SK-N-DZ (cell line): ENCODE results near the gene OXSM.

Source experiments
- DNase-seq: peaks from one replicate; pipeline ENCODE4 v3.0.0-alpha.2; 2015; ENCODE audit warnings: low spot score

The OXSM gene

DNA sequence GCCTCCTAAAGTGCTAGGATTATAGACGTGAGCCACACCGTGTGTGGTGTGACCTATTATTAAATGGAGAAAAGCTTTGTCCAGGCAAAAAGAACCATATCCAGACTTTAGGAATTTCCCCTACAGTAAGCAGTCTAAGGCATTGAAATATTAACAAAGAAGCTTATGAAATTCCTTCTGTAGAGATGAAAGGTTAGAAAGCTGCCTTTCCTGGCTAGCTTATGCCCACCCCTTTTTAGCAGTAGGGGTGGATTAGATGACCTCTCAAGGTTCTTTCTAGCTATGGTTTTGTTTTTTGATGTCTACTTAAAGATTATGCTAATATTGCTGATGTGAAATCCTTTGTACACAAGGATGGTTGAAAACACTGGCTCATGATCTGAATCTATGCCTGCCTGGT is 13.9 kb downstream of the OXSM start:
- no peak for DNase-seq

- no peak for DNase-seq
Measured at GRCh38 chr3:25804676-25805075, 14.8 kb downstream of the OXSM start.

DNA sequence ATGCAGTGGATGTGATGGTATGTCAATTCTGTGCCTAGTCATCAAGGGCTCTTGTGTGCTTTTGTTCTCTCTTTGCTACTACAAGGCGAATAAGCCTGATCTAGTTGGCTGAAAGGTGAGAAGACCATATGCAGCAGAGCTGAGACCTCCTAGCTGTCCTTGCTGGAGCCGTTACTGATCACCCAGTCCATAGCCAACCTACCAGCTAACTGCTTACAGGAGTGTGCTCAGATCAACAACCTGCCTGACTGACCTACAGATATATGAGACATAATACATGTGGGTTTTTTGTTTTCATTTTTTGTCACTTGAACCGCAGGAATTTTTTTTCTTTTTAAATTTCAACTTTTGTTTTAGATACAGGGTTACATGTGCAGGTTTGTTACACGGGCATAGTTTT is 22.8 kb downstream of the OXSM start:
- no peak for DNase-seq

GRCh38 chr3:25817107-25817506 is 27.2 kb downstream of the OXSM start:
- DNase-seq: no peak

- DNase-seq: no peak
Measured at GRCh38 chr3:25817638-25818037, 27.7 kb downstream of the OXSM start.

- DNase-seq: no peak
Measured at GRCh38 chr3:25818335-25818734, 28.4 kb downstream of the OXSM start.

DNA sequence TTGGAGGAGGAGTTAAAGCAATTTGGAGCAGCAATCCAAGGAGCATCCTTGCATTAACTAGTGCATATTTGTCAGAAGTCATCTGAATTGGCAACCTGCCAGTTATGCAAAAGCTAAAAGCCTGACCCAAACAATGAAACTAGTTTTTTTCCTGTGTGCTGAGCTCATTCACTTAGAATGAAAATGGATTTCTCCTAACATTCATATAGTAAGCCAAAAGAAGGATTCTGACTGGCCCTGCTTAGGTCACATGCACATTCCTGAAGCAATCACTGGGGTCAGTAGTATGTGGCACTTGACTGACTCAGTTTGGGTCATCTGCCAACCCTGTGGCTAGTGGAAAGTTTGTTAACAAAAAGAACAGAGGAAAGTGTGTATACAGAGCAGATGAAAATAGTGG is 30.5 kb downstream of the OXSM start:
- DNase-seq: no peak

DNA sequence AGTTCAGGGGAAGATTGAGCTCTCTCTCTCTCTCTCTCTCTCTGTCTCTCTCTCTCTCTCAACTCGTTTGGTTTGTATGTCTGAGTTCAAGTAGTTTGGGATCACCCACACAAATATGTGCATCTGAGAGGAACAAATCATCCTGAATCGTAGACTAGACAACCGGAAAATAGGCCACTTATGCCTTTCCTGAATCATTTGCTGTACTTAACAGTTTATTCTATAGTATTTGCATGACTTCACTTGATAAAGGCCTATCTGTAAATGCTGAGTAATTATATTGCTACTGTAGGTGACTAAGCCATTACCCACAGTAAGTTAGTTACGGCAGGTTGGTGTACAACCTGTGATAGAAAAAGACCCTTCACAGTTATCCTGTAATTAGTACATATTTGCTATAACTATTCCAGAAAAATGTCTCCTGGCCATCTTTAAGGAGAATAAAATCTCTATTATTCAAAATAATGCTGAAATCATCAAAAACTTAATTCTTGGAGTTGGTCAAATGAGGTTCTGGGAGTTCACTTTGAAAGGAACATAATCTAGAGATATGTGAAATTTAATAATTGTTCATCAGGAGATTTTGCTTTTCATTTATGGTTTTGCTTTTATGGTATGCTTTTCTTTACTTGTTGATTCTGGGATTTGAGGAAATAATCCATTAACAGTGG is 31.1 kb downstream of the OXSM start:
- no peak for DNase-seq

DNA sequence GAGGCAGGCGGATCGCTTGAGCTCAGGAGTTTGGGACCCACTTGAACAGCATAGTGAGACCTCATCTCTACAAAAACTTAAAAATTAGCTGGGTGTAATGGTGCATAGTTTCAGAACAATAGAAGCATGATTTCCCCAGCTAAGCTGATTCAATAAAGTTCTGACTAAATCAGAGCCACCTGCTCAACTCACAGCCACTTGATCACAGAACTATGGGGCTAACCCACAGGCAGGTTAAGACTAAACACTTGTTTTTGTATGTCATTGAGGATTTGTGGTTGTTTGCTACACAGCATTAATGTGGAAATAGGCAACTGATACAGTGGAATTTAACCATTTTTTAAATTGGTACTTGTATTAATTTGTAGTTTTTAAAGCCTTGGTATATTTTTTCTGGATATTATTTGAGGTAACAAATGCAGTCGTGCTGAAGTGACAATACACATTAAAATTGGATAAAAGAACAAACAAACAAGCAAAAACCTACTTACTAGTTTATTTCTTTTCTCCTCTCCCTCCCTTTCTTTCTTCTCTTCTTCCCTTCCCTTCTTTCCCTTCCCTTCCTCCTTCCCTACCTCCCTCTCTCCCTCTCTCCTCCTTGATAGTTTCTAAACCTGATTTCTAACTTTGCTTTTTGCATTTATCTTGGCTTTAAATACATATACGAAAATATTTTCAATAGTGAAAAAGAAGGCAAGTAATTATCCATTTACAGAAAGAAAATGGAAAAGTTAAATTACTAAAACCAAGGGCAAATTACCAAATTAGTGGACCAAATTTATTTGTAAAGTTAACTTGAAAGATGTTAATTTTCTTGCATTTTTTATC is 32.1 kb downstream of the OXSM start:
- no peak for DNase-seq

- DNase-seq: no peak
Measured at GRCh38 chr3:25823314-25823713, 33.4 kb downstream of the OXSM start.

DNA sequence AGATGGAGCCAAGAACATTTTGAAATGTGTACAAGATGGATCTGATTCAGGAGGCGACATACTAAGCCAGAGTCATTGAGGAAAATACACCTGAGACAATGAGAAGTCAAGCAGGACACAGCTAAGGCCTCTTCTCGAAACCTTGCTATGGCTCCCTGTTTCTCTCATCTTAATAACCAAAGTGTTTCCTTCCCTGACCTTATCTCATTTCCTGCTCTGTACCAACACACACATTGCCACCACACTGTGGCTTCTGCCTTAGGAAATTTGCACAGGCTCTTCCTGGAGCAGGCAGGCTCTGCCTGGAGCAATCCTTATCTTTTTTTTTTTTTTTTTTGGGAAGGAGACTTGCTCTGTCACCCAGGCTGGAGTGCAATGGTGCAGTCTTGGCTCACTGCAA is 36.6 kb downstream of the OXSM start:
- DNase-seq: no peak

- DNase-seq: peak; percentile 70
Measured at GRCh38 chr3:25830373-25831280, 40.7 kb downstream of the OXSM start.

DNA sequence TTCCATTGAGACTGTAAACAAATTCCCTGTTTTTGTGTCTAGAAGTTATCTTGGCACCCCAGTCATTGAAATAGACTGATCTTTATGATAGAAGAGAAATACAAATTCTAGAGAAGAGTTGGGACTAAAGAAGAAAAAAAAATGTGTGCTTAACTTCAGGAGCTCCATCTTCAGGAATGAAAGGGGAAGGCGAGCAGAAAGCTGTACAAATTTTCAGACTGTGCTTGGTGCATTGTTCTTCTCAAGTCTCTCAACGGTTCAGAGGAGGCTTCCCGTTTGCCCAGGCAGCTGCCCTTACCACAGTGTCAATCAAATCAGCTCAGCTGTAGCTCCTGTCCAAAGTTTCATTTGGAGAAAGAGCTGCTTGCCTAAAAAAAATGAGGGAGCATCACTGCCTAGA is 41.7 kb downstream of the OXSM start:
- peak; percentile 63 for DNase-seq

DNA sequence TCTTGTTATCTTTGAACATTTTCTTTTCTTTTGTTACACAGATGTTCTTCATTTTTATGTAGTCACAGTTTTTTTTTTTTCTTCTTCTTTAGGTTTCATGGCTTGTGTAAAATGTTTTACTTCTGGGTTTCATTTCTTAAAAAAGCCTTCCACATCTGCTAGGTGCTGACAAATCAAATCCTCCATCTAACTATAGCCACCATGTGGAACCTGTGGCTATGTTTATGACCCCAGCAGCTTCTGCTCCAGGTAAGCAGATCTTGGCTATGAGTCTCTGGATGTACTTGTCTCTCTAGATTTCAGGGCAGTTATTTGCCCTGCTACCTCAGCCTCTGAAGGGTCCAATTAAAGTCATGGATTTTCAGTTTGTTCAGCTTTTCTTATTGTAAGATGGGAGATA is 44.5 kb downstream of the OXSM start:
- DNase-seq: no peak

DNA sequence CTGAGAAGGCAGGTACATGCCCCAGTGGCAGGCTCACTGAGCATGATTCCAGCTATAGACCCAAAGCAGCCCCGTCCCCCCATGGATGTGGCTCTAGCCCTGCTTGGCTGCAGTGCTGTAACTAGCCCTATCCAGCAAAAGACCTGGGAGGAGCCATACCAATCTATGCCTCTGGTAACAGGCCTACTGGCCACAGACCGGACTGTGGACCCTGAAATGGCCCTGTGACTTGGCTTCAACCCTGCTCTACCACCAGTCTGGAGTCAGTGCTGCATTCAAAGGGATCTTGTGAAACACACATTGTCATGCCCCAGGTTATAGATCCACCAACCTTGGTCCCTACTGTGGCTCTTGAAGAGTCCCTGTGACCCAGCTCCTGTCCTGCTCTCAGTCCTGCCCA is 46.7 kb downstream of the OXSM start:
- no peak for DNase-seq

- no peak for DNase-seq
Measured at GRCh38 chr3:25837038-25837437, 47.1 kb downstream of the OXSM start.

DNA sequence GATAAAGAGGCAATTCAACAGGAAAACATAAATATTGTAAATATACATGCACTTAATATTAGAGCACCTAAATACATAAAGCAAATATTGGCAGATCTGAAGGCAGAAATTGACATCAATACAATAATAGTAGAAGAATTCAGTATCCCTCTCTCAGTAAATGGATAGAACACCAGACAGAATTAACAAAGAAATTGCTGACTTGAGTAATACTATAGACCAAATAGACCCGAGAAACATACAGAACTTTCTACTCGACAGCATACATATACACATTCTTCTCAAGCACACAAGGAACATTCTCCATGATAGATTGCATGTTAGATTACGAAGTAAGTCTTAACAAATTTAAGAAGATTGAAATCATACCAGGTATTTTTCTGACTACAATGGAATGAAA is 50.2 kb downstream of the OXSM start:
- no peak for DNase-seq

GRCh38 chr3:25843332-25843731 is 53.4 kb downstream of the OXSM start:
- DNase-seq: peak; percentile 17
